ENCODE measurements around the gene HOXC9. TPM values are rescaled to one million over a fixed set of nuclear protein-coding genes. Genes with fewer than 3 reads are reported as not detected.

Gene HOXC9
- total and polyA plus RNA-seq, 9 of the 15 experiments (the other 6 are each of a cell fraction or from before 2014, with no cell fraction given), result 1.1 to 10.5 (median 9.3) TPM

- no TSS peak for BruUV-seq (replicated peaks)
- H3K9me1 ChIP-seq (ENCODE audit: control insufficient read depth, insufficient read depth, low read length), result no peaks in the 10 kb centered on the region
- no peaks in the 10 kb centered on the region for H3K9me3 ChIP-seq (replicated peaks; ENCODE audit: control insufficient read depth, insufficient read depth, low read depth, low read length)
- ChIA-PET CTCF (ENCODE audit: low intra/inter-chr PET ratio) (no interaction called here), POLR2A (interaction anchor here (1.2 to 1.9 kb wide), 2 partner anchors 23 to 213 kb away, joined by 4 read pairs; no protein-coding TSS in a partner anchor)
- peaks cover 0 to 10% of the 10 kb centered on the region in 2 experiments; a peak in 2 of 5 replicates for H3K27me3 ChIP-seq (ENCODE audit: control insufficient read depth in 2 of 2, insufficient read depth in 2 of 2, low read length in 2 of 2)
- peak overlapping the region; percentile 92 for H3K4me2 ChIP-seq (ENCODE audit: insufficient read depth, low read length)
- H3K27ac ChIP-seq (ENCODE audit: extremely low read depth, low read depth, low read length), result peak overlapping the region; percentile 94
- H3K79me2 ChIP-seq (ENCODE audit: control insufficient read depth, insufficient read depth, low read length), result peaks cover 27% of the 10 kb centered on the region
- H3K4me3 ChIP-seq, result peak overlapping the region; percentile 61
- intact Hi-C loops (cut with micrococcal nuclease) (no loop called here), in situ Hi-C loops (cut with MboI) (no loop called here)
- peak overlapping the region; percentile 93 for H2AFZ ChIP-seq (ENCODE audit: low read depth, low read length)
- peak overlapping the region; percentile 87 to 96 for H3K9ac ChIP-seq (ENCODE audit: insufficient read depth in 1 of 2, low read depth in 2 of 2, low read length in 2 of 2)
- FAIRE-seq, result no peak
- peaks cover 41 to 68% of the 10 kb centered on the region in 2 experiments for H3K4me1 ChIP-seq (replicated peaks in 1 of 2; ENCODE audit: control insufficient read depth in 2 of 2, insufficient read depth in 2 of 2, low read length in 2 of 2)
- H4K20me1 ChIP-seq (replicated peaks; ENCODE audit: control insufficient read depth, insufficient read depth, low read length), result no peaks in the 10 kb centered on the region
- peak; percentile 55 for ATAC-seq
- WGBS (ENCODE audit: insufficient coverage, low coverage, missing lambda C conversion rate), result 2% methylated on average over 20 of the region's 60 CpGs
- H3K36me3 ChIP-seq (ENCODE audit: control insufficient read depth, insufficient read depth, low read length), result no peaks in the 10 kb centered on the region
- peak; percentile 65 to 75 (median 72) for DNase-seq (ENCODE audit: extremely low read depth in 1 of 4, low spot score in 3 of 4)
- TF ChIP-seq PHF8 (IDR thresholded peaks at IDR 0.05; ENCODE audit: borderline replicate concordance, low read length) (peak; percentile 34; the same call in 1 of the 2 replicates), RBFOX2 (IDR thresholded peaks at IDR 0.05; ENCODE audit: low read depth, low read length) (peak; percentile 43; the same call in 1 of the 2 replicates), ZC3H11A (IDR thresholded peaks at IDR 0.05; ENCODE audit: low read depth, low read length) (no peak), ZNF384 (IDR thresholded peaks at IDR 0.05; ENCODE audit: low read depth, low read length) (no peak), HMG20B (CRISPR knock-in tag; IDR thresholded peaks at IDR 0.05) (no peak), SMAD4 (CRISPR knock-in tag; conservative IDR thresholded peaks at IDR 0.05) (0 out of 2 replicates have a peak, but pooled peaks have one; percentile 50), HDAC1 (IDR thresholded peaks at IDR 0.05) (peak in 1 of 2 experiments; percentile 35; a peak in 2 of 4 replicates), USF1 (CRISPR knock-in tag; IDR thresholded peaks at IDR 0.05) (no peak), VEZF1 (CRISPR knock-in tag; IDR thresholded peaks at IDR 0.05) (peak; percentile 87), NKRF (IDR thresholded peaks at IDR 0.05; ENCODE audit: borderline replicate concordance) (no peak), ZNF75A (CRISPR knock-in tag; IDR thresholded peaks at IDR 0.05) (peak; percentile 57; the same call in 1 of the 2 replicates), TARDBP (IDR thresholded peaks at IDR 0.05) (no peak), DMBX1 (CRISPR knock-in tag; IDR thresholded peaks at IDR 0.05; ENCODE audit: borderline replicate concordance) (no peak), ZBTB7A (IDR thresholded peaks at IDR 0.05; ENCODE audit: borderline replicate concordance, control insufficient read depth, low read depth, low read length) (0 out of 2 replicates have a peak, but pooled peaks have one; percentile 41), KDM1A (IDR thresholded peaks at IDR 0.05) (peak in 1 of 2 experiments; percentile 48; a peak in 1 of 4 replicates), BRD9 (IDR thresholded peaks at IDR 0.05; ENCODE audit: low read depth, partially characterized antibody) (no peak), CGGBP1 (CRISPR knock-in tag; IDR thresholded peaks at IDR 0.05) (peak; percentile 43; the same call in 1 of the 2 replicates)
These were observed 5.5 kb upstream of the HOXC9 start for GRCh38 chr12:53994264-53995001.
